HUES64 (cell line): Measurements from ENCODE around the gene MOB3B.

Experiments
- H3K27ac ChIP-seq: 2 replicates; pipeline ENCODE4 v1.7.0; 2013; ENCODE audit warnings: low read depth, low read length, inconsistent platforms
- H3K27me3 ChIP-seq: 2 replicates; pipeline ENCODE4 v1.6.1; 2013; ENCODE audit warnings: mild to moderate bottlenecking, low read length; ENCODE audit not compliant: insufficient read depth
- H3K36me3 ChIP-seq: 2 replicates; pipeline ENCODE4 v1.6.1; 2013; ENCODE audit warnings: mild to moderate bottlenecking, low read length; ENCODE audit not compliant: insufficient read depth
- H3K4me1 ChIP-seq: 2 replicates; pipeline ENCODE4 v1.6.1; 2013; ENCODE audit warnings: mild to moderate bottlenecking, low read length, moderate library complexity; ENCODE audit not compliant: insufficient read depth
- H3K4me3 ChIP-seq: 2 replicates; pipeline ENCODE4 v1.5.1; 2013; ENCODE audit warnings: mild to moderate bottlenecking, low read length, moderate library complexity
- H3K9ac ChIP-seq: 2 replicates; pipeline ENCODE4 v1.6.1; 2013; ENCODE audit warnings: mild to moderate bottlenecking, low read depth, low read length
- H3K9me3 ChIP-seq: 2 replicates; pipeline ENCODE4 v1.6.1; 2013; ENCODE audit warnings: low read depth, low read length; ENCODE audit not compliant: insufficient read depth
- WGBS: fragments of 150-250, 120-280 bp; methylation state at CpG from one replicate; pipeline ENCODE4 v1.1.7; 2013; ENCODE audit warnings: missing lambda C conversion rate; 5-methylcytosine and 5-hydroxymethylcytosine counted together

The MOB3B gene

DNA sequence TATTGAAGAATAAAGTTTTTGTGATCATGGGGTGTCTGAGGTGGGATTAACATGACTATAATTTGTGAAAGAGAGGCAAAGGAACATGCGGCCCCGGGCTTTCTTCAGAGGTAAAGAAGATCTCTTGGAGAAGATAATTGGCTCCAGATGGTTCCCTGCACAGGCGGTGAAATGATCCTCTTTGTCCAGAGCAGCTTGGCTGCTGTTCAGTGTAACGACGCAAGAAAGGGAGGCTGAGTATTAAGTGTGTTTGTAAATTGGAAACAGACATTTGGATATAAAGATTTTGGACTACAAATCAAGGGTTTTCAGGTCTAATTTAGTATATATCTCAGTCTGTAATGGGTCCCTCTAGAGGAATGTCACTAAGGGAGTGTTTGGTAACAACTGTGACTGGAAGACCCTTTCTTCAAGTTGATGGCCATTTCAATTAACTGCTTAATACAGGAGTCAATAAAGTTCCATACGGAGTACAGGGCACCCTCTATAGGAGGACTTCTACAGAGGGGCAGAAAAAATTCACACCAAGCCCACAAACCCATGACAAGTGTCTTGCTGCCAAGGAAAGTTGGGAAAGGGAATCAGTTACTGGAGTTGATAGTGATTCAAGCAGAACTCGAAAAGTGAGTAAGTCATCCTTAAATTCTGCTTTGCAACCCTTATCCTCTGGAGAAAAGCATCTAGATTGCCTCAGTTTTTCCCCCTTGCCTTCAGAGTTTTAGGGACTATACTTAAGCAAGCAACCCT lies 236.8 kb downstream of the MOB3B start:
- H3K27ac ChIP-seq = no peak overlapping the region
- no peak overlapping the region for H3K4me3 ChIP-seq
- H3K9me3 ChIP-seq = no peaks in the 10 kb centered on the region
- H3K9ac ChIP-seq = no peak overlapping the region
- H3K27me3 ChIP-seq = no peaks in the 10 kb centered on the region
- 96% methylated on average over 7 of the region's 7 CpGs for WGBS
- no peaks in the 10 kb centered on the region for H3K36me3 ChIP-seq
- no peaks in the 10 kb centered on the region for H3K4me1 ChIP-seq

DNA sequence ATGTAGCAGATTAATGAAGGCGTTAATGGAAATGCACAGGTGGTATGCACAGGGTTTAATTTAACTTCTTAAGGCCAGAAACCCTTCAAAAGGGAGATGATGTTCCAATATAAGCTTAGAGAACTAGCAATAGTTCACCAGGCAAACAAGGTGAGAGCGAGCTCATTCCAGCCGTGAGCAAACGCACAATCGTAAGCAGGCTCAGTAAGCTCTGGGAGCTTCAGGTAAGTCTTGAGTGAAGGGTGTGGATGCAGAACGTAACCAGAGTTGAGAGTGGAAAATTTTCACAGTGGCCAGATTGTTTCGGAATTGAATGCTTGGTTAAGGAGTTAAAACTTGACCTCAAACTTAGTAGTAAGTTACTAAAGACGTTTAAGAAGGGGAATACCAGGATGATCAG lies 238.3 kb downstream of the MOB3B start:
- H3K27ac ChIP-seq = no peak overlapping the region
- H3K27me3 ChIP-seq = no peaks in the 10 kb centered on the region
- no peaks in the 10 kb centered on the region for H3K36me3 ChIP-seq
- WGBS = 91% methylated on average over 7 of the region's 8 CpGs
- H3K9me3 ChIP-seq = no peaks in the 10 kb centered on the region
- no peak overlapping the region for H3K9ac ChIP-seq
- H3K4me1 ChIP-seq = no peaks in the 10 kb centered on the region
- H3K4me3 ChIP-seq = no peak overlapping the region

DNA sequence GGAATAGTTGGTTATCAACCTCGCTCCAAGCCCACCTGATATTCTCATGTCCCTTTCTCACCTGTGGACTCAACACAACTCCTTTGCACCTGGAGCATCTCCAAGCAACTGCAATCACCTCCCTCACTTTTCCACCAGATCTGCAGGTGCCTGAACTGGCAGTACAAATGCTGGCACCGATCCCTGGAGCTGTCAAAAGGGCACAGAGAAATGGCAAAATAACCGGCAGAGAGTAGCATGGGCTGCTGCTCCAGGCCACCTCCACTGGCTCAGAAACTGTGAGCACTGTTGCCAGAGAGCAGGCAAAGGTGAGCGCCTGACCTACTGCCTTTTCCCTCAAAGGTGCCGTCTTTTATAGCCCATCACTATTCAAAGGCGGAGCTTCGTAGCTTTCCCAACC lies 247.3 kb downstream of the MOB3B start:
- H3K9me3 ChIP-seq = no peaks in the 10 kb centered on the region
- no peaks in the 10 kb centered on the region for H3K4me1 ChIP-seq
- no peak overlapping the region for H3K27ac ChIP-seq
- no peaks in the 10 kb centered on the region for H3K36me3 ChIP-seq
- 91% methylated on average over 7 of the region's 7 CpGs for WGBS
- no peaks in the 10 kb centered on the region for H3K27me3 ChIP-seq
- H3K9ac ChIP-seq = no peak overlapping the region
- no peak overlapping the region for H3K4me3 ChIP-seq

DNA sequence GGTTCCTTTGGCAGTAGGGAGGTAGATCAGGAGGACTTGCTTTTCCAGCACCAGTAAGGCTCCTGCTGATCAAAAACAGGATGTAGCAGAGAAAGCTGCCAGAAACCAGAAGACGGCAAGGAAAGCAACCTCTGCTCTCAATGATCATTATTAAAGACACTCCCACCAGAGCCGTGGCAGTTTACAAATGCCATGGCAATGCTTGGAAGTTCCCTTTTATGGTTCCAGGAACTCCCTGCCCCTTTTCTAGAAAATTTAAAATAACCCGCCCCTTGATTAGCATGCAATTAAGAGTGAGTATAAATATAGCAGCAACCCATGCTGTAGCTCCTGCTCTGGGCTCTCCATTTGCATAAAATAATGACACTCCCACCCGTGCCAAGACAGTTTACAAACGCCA lies 248.8 kb downstream of the MOB3B start:
- Histone ChIP-seq H3K9me3 (no peaks in the 10 kb centered on the region), H3K27ac (no peak overlapping the region), H3K9ac (no peak overlapping the region), H3K36me3 (no peaks in the 10 kb centered on the region), H3K4me3 (no peak overlapping the region), H3K27me3 (no peaks in the 10 kb centered on the region), H3K4me1 (no peaks in the 10 kb centered on the region)
- 77% methylated on average over 5 of the region's 5 CpGs for WGBS

DNA sequence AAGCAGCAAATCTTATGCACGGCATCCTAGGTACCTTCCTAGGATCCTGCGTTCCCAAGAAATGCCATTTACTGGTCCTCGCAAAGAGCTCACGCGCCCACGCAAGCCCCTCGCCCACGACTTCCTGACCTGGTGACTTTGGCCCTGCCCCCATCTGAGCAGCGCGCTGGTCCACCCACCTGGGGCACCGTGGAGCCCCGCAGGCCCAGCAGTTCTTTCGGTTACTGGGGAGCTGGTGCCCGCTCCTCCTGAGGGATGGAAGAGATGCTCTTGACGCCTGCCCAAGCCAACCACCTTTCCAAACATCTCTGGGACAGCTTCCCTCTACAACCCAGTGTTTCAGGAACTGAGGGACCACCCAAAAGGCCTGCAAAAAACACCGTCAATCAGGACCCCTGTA lies 249.4 kb downstream of the MOB3B start:
- Histone ChIP-seq H3K27me3 (no peaks in the 10 kb centered on the region), H3K9ac (no peak overlapping the region), H3K27ac (no peak overlapping the region), H3K9me3 (no peaks in the 10 kb centered on the region), H3K36me3 (no peaks in the 10 kb centered on the region), H3K4me1 (no peaks in the 10 kb centered on the region), H3K4me3 (no peak overlapping the region)
- 92% methylated on average over 16 of the region's 16 CpGs for WGBS

DNA sequence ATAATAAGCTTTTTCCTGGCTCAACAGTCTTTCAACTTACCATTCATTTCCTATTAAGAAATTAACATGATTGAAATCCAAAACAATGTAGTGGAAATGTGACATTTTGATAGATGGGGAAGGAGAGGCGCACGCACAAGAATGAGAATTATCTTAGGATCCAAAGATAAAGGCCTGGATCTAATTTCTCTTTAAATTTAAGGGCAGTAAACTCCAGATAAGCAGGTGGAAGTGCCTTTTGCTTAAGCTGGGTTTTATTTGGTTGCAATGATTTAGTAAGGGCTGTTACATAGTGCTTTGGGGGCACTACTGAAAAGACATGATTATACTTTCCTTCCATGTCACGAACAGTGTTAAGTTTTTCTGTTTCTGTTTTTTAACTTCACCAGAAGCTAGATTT lies 250.0 kb downstream of the MOB3B start:
- H3K27me3 ChIP-seq = no peaks in the 10 kb centered on the region
- WGBS = 97% methylated on average over 3 of the region's 3 CpGs

DNA sequence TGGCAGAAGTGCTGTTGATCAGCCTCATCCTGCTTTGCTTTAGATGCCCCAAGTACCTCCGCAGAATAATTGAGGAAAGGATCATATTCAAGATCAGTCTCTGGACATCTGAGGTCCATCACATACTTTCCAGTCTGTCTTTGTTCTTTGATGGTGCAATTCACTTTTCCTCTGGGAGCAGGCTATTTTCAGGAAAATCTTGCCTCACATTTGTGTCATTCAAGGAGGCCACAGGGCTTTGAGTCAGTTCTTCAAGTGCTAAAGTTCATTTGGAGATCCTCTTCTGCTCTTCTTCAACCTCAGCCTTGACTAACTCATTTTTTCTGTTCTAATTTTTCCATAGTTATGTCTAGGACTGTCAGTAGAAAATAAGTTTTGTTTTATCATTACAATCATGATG lies 251.2 kb downstream of the MOB3B start:
- Histone ChIP-seq H3K9me3 (no peaks in the 10 kb centered on the region), H3K27ac (no peak overlapping the region), H3K9ac (no peak overlapping the region), H3K4me1 (no peaks in the 10 kb centered on the region), H3K36me3 (no peaks in the 10 kb centered on the region), H3K4me3 (no peak overlapping the region), H3K27me3 (no peaks in the 10 kb centered on the region)
- 87% methylated on average over 1 of the region's 1 CpG for WGBS

More for the DNA sequence above, 250.0 kb downstream of the MOB3B start:
- no peaks in the 10 kb centered on the region for H3K36me3 ChIP-seq
- H3K27ac ChIP-seq = no peak overlapping the region
- no peaks in the 10 kb centered on the region for H3K9me3 ChIP-seq
- no peak overlapping the region for H3K9ac ChIP-seq
- no peaks in the 10 kb centered on the region for H3K4me1 ChIP-seq
- H3K4me3 ChIP-seq = no peak overlapping the region

DNA sequence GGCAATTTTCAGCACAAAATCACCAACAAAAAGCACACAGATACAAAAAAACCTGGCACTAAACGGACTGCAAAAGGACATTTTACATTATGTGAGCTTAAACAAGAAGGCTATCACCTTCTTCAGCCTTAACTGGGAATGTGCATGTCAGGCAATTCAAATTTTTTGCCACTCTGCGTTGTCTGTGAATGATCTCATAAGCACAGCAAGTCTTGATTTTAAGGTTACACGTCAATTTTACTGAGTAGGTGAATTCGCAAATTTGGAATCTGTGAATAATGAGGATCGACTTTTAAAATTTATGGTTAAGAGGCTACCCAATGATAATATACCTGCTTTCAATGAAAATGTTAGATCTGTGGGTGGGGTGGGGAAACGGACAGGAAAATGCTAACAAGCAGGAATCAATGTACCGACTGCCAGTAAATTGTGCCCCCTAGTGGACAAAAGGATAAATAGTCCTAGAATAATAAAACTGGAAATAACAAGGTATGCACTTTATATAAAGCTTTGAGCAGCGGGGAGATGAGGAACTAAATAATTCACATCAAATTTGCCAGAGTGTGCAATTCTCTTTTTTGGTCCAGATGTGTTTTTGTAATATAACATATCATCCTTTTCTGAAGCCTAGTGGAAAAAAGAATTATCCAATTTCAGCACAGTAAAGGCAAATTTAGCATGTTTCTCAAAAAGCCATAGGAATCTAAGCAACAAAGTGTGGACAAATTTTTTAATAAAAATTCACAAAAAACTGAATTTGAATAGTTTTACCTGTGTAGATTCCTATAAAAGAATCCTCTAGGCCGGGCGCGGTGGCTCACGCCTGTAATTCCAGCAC lies 253.2 kb downstream of the MOB3B start:
- Histone ChIP-seq H3K4me3 (no peak overlapping the region), H3K4me1 (no peaks in the 10 kb centered on the region), H3K27me3 (no peaks in the 10 kb centered on the region), H3K9me3 (no peaks in the 10 kb centered on the region), H3K9ac (no peak overlapping the region), H3K27ac (no peak overlapping the region), H3K36me3 (no peaks in the 10 kb centered on the region)
- WGBS = 60% methylated on average over 12 of the region's 12 CpGs
